NT2/D1 (cell line): ENCODE data around the gene RNF126.
"Not testable (repeated sequence)": the region's sequence is repeated elsewhere in the genome, so short reads cannot be mapped to it uniquely, and the experiment has no call there.

Experiments
- DNase-seq: peaks from one replicate; pipeline ENCODE4 v3.0.0-alpha.2; 2011; ENCODE audit warnings: low read depth, low spot score
- H3K27me3 ChIP-seq: 2 replicates; pipeline ENCODE4 v1.6.0; 2011; ENCODE audit warnings: mild to moderate bottlenecking; ENCODE audit not compliant: insufficient read length, insufficient read depth
- H3K36me3 ChIP-seq: 2 replicates; pipeline ENCODE4 v1.6.1; 2011; ENCODE audit warnings: mild to moderate bottlenecking, low read length, mixed read lengths; ENCODE audit not compliant: insufficient read depth, insufficient read length
- H3K4me1 ChIP-seq: 2 replicates; pipeline ENCODE4 v1.5.1; 2011; ENCODE audit not compliant: insufficient read depth, insufficient read length
- H3K4me3 ChIP-seq: 2 replicates; pipeline ENCODE4 v1.5.1; 2011; ENCODE audit warnings: low read depth; ENCODE audit not compliant: insufficient read length
- H3K9ac ChIP-seq: 2 replicates; pipeline ENCODE4 v1.6.0; 2011; ENCODE audit warnings: low read depth; ENCODE audit not compliant: insufficient read length
- H3K9me3 ChIP-seq: 2 replicates; pipeline ENCODE4 v1.5.1; 2011; ENCODE audit warnings: mild to moderate bottlenecking, low read length; ENCODE audit not compliant: insufficient read depth
- SUZ12 ChIP-seq: IDR thresholded peaks from 2 replicates; pipeline ENCODE4 v1.6.1; 2011; ENCODE audit not compliant: insufficient read length, insufficient read depth; ENCODE audit errors: extremely low read depth
- YY1 ChIP-seq: IDR thresholded peaks from 2 replicates; pipeline ENCODE4 v1.6.1; 2011; ENCODE audit not compliant: insufficient read length, insufficient read depth
- ZNF274 ChIP-seq: IDR thresholded peaks from 2 replicates; pipeline ENCODE4 v1.6.1; 2011; ENCODE audit warnings: mild to moderate bottlenecking, low read depth, low read length

Gene RNF126

DNA sequence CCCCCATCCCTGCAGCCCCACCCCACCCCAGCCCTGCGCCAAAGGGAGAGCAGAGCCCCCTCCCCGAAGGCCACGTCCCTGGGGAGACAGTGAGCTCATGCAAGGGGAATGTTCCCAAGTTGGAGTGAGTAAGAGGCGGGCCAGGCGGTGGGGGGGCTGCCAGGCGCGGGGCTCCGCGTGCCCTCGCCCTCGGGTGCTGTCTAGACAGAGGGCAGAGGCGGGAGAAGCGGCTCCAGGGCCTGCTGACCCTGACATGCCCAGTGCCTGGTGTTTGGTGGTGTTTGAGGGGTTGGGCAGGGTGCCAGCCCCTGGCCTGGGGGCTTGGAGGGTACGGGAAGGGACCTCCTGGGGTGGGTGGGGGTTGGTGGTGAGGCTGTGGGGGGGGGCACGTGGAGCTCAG lies 14.2 kb upstream of the RNF126 start:
- H3K27me3 ChIP-seq, result peaks cover 12% of the 10 kb centered on the region
- H3K9ac ChIP-seq, result peak overlapping the region; percentile 74
- DNase-seq, result no peak
- H3K9me3 ChIP-seq, result no peaks in the 10 kb centered on the region
- peaks cover 17% of the 10 kb centered on the region for H3K36me3 ChIP-seq
- peaks cover 24% of the 10 kb centered on the region for H3K4me1 ChIP-seq
- H3K4me3 ChIP-seq, result no peak overlapping the region
- TF ChIP-seq SUZ12 (no peak), ZNF274 (no peak), YY1 (no peak)

DNA sequence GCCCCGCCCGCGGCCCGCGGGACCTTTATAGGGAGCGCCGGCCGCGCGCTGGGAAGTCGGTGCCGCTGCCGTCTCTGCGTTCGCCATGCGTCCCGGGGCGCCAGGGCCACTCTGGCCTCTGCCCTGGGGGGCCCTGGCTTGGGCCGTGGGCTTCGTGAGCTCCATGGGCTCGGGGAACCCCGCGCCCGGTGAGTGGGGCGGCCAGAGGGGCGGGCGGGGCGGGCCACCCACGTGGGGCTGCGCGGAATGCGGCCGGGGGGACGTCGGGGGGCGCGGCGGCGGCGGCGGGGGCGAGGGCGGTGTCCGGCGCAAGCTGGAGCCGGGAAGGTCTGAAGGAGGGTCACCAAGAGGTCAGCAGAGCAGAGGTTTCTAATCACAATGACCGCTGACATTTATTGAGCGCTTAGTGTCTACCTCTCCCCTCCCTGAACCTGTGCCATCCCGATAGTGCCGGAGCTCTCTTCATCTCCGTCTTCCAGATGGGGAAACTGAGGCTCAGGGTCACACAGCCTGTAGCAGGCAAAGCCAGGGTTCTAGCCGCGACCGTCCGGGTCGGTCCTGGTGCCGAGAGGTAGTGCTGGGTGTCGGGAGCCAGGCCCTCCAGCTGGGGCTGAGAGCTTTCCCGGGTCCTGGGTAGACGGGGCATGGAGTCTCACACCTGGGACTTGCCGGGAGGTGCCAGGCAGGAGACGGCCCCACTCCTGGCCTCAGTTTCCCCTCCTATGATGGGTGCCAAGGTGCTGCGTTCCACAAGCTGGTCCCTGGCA lies 13.5 kb upstream of the RNF126 start, which contains the start of gene FSTL3:
Gene FSTL3 (plus strand): TSS at position 54 of the 767 bp plus-strand sequence. CDS start 32 bp downstream, at position 86.
- peaks cover 11% of the 10 kb centered on the region for H3K36me3 ChIP-seq
- H3K4me1 ChIP-seq, result peaks cover 24% of the 10 kb centered on the region
- peak within 1 kb of the TSS; percentile 74 for H3K9ac ChIP-seq
- H3K4me3 ChIP-seq, result peak within 1 kb of the TSS; percentile 53
- DNase-seq, result no peak
- TF ChIP-seq YY1, result no peak
- no peak for TF ChIP-seq ZNF274
- TF ChIP-seq SUZ12, result no peak
- H3K9me3 ChIP-seq, result no peaks in the 10 kb centered on the region
- H3K27me3 ChIP-seq, result peaks cover 12% of the 10 kb centered on the region

DNA sequence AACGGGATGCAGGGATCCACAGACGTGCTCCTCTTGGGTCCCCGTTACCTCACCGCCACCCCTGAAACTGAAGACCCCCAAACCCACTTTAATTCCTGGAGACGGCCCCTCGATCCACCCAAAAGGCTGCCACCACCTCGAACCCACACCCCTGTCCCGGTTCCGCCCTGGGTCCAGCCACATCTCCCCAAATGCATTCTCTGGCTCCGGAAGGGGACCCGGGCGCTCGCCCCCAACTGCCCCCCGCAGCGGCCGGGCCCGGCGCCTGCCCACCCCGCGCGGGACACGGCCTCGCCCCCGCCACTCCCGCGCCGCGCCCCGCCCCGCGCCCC lies 13.0 kb upstream of the RNF126 start:
- TF ChIP-seq YY1 (no peak), SUZ12 (no peak), ZNF274 (no peak)
- peak overlapping the region; percentile 21 for H3K4me3 ChIP-seq
- peak overlapping the region; percentile 56 for H3K9ac ChIP-seq
- H3K27me3 ChIP-seq, result peaks cover 12% of the 10 kb centered on the region
- H3K36me3 ChIP-seq, result peaks cover 8% of the 10 kb centered on the region
- H3K4me1 ChIP-seq, result peaks cover 24% of the 10 kb centered on the region
- no peak for DNase-seq
- no peaks in the 10 kb centered on the region for H3K9me3 ChIP-seq

DNA sequence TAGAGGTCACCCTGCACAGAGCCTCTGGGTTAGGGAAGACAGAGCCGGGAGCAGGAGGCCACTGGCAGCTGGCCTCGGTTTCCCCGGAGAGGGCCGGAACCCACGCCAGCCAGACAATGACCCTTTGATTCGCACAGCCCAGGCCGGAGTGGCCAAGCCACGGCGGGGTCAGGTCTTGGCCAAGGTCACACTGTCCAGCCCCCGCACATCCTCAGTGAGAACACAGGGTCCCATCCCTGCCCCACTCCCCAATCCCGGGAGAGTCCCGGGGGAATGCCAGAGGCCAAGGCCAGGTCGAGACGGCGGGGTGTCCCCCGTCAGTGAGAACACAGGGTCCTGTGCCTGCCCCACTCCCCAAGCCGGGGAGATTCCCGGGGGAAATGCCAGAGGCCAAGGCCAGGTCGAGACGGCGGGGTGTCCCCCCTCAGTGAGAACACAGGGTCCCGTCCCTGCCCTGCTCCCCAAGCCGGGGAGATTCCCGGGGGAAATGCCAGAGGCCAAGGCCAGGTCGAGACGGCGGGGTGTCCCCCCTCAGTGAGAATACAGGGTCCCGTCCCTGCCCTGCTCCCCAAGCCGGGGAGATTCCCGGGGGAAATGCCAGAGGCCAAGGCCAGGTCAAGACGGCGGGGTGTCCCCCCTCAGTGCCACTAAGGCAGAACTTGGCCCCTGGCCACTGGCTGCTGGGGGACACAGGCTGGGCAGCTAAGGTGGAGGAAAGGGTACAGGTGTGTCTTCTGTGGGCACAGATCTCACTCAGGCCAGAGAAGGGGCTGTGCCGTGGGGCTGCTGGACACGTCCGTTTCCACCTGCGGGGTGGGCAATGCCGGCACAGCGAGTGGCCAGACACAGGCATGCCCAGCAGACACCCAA lies 11.5 kb upstream of the RNF126 start:
- peaks cover 10% of the 10 kb centered on the region for H3K36me3 ChIP-seq
- H3K27me3 ChIP-seq, result peaks cover 12% of the 10 kb centered on the region
- no peak for DNase-seq
- H3K4me1 ChIP-seq, result peaks cover 24% of the 10 kb centered on the region
- no peaks in the 10 kb centered on the region for H3K9me3 ChIP-seq
- H3K4me3 ChIP-seq, result no peak overlapping the region
- TF ChIP-seq ZNF274 (no peak), YY1 (no peak)
- H3K9ac ChIP-seq, result peak overlapping the region; percentile 12

DNA sequence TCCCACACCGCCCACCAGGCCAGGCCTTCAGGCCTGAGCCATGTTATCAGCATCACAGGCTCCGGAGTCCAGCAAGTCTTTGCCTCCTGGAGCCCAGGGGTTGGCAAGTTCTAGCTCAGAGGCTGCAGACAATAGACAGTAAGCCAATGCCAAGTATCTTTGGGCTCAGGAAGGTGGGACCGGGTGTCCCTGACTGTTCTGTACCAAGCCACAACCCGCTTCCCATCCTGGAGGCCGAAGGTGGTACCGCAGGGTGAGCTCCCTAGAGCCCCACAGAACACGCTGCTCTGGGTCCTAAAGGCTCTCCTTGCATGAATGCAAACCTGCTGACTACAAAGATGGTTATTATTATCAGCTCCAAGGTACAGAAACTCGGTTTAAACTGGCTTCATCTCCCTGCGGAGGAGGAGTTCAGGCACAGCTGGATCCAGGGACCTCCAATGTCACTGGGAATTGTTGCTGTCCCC lies 7.6 kb upstream of the RNF126 start:
- Histone ChIP-seq H3K4me3 (no peak overlapping the region), H3K36me3 (peaks cover 2% of the 10 kb centered on the region), H3K27me3 (peaks cover 5% of the 10 kb centered on the region), H3K9ac (no peak overlapping the region), H3K4me1 (peaks cover 5% of the 10 kb centered on the region), H3K9me3 (peaks cover 6% of the 10 kb centered on the region; the same call in 1 of the 2 replicates)
- DNase-seq, result no peak
- TF ChIP-seq ZNF274, result no peak
- TF ChIP-seq YY1, result no peak
- no peak for TF ChIP-seq SUZ12

DNA sequence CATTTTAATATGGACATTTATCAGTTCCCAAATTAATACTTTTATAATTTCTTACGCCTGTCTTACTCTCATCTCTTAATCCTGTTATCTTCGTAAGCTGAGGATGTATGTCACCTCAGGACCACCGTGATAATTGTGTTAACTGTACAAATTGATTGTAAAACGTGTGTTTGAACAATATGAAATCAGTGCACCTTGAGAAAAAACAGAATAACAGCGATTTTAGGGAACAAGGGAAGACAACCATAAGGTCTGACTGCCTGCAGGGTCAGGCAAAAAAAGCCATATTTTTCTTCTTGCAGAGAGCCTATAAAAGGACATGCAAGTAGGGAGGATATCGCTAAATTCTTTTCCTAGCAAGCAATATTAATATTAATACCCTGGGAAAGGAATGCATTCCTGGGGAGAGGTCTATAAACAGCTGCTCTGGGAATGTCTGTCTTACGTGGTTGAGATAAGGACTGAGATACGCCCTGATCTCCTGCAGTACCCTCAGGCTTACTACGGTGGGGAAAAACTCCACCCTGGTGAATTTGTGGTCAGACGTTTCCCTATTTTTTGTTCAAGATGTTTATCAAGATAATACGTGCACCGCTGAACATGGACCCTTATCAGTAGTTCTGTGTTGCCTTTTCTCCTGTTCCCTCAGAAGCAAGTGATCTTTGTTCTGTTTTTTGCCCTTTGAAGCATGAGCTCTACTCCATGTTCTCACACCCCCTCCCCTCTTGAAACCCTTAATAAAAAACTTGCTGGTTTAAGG lies 5.8 kb upstream of the RNF126 start:
- H3K9ac ChIP-seq, H3K4me3 ChIP-seq, H3K4me1 ChIP-seq, H3K27me3 ChIP-seq, DNase-seq, H3K9me3 ChIP-seq, H3K36me3 ChIP-seq: not testable (repeated sequence)

DNA sequence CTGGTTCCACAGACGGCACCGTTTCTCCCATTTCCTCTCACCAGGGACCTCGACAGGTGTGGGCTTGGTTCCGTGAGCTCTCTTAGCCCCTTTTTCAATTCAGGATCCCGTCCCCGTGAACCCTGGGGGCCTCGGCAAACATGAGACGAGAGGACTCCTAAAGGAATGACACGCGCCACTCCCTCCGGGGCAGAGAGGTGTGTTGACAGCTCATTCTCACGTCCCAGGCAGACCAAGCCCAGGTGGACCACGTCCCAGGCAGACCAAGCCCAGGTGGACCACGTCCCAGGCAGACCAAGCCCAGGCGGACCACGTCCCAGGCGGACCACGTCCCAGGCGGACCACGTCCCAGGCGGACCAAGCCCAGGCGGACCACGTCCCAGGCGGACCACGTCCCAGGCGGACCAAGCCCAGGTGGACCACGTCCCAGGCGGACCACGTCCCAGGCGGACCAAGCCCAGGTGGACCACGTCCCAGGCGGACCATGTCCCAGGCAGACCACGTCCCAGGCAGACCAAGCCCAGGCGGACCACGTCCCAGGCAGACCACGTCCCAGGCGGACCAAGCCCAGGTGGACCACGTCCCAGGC lies 4.1 kb upstream of the RNF126 start:
- DNase-seq, H3K4me1 ChIP-seq, H3K27me3 ChIP-seq: not testable (repeated sequence)

More for the DNA sequence above, 4.1 kb upstream of the RNF126 start:
- not testable (repeated sequence) for H3K9ac ChIP-seq, H3K4me3 ChIP-seq, H3K36me3 ChIP-seq
- peaks cover 14% of the 10 kb centered on the region; the same call in 1 of the 2 replicates for H3K9me3 ChIP-seq
